ENCODE measurements around the gene LYSMD3. TPM values are rescaled to one million over a fixed set of nuclear protein-coding genes. Genes with fewer than 3 reads are reported as not detected.

The LYSMD3 gene
- total RNA-seq, 1 donor from 2014 or later: 21.0 TPM

DNA sequence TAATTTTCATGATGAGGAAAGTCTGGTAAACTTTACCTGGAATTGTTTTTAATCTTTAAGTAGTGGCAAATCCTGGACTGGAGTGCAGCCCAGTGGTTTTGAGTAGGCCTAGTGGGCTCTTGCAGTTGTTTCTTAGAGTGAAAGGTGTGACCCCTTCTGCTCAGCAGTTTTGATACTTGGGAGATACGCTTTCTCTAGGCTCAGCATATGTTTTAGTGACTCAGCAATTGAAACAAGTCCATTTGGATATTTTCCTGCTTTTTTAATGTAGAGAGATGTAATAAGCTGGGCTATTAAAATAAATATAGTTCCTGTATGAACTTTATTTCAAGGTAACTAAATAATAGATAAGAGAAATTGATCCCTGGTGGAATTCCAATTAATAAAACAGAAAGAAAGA, 48.7 kb downstream of the LYSMD3 start:
- DNase-seq (ENCODE audit: extremely low spot score, unreplicated experiment): no peak
- peaks cover 12% of the 10 kb centered on the region for H3K4me1 Mint-ChIP-seq (ENCODE audit: unreplicated experiment)
- no peak overlapping the region for H3K27ac Mint-ChIP-seq
- no peak overlapping the region for H3K4me3 Mint-ChIP-seq
- TF ChIP-seq, protein P1, sequence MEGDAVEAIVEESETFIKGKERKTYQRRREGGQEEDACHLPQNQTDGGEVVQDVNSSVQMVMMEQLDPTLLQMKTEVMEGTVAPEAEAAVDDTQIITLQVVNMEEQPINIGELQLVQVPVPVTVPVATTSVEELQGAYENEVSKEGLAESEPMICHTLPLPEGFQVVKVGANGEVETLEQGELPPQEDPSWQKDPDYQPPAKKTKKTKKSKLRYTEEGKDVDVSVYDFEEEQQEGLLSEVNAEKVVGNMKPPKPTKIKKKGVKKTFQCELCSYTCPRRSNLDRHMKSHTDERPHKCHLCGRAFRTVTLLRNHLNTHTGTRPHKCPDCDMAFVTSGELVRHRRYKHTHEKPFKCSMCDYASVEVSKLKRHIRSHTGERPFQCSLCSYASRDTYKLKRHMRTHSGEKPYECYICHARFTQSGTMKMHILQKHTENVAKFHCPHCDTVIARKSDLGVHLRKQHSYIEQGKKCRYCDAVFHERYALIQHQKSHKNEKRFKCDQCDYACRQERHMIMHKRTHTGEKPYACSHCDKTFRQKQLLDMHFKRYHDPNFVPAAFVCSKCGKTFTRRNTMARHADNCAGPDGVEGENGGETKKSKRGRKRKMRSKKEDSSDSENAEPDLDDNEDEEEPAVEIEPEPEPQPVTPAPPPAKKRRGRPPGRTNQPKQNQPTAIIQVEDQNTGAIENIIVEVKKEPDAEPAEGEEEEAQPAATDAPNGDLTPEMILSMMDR (conservative IDR thresholded peaks at IDR 0.05): no peak
- no peaks in the 10 kb centered on the region for H3K27me3 Mint-ChIP-seq
- no peaks in the 10 kb centered on the region for H3K9me3 Mint-ChIP-seq
- H3K36me3 Mint-ChIP-seq: no peaks in the 10 kb centered on the region

DNA sequence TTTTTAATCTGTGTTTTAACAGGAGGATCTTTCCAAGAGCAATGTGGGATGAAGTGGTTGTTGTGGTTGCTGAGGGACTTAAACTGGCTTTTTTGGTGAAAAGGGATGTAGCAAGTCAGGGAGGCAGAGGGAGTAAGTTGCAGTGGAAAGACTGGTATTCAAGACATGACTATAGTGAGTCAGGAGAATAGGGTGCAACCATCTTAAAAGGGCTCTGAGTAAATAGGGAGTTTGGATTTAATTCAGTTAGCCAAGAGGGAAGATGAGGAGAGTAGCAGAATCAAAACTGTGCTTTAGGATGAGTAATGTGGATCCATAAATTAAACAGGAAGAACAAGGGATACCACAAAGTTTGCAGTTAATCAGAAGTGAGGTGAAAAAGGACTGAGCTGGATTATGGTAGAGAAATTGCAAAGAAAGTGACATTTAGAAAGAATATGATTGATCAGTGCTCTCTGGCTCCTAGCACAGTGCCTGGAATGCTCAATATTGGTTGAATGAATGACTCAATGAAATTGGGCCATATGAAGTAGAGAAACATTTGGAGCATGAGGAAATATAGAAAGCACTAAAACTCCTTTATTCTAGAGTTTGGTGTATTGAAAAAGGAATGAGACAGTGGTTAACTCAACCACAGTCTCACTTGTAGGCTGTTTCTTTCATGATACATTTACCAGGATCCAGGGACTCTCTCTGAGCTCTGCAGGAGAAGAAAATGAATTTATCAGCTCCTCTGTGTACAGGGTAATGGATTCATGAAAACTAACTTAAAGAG, 49.6 kb downstream of the LYSMD3 start:
- no peak for DNase-seq (ENCODE audit: extremely low spot score, unreplicated experiment)
- TF ChIP-seq, protein P1 (conservative IDR thresholded peaks at IDR 0.05): no peak
- H3K9me3 Mint-ChIP-seq: no peaks in the 10 kb centered on the region
- H3K27me3 Mint-ChIP-seq: peaks cover under 1% of the 10 kb centered on the region
- peaks cover 18% of the 10 kb centered on the region for H3K4me1 Mint-ChIP-seq (ENCODE audit: unreplicated experiment)
- no peak overlapping the region for H3K27ac Mint-ChIP-seq
- no peaks in the 10 kb centered on the region for H3K36me3 Mint-ChIP-seq
- no peak overlapping the region for H3K4me3 Mint-ChIP-seq

DNA sequence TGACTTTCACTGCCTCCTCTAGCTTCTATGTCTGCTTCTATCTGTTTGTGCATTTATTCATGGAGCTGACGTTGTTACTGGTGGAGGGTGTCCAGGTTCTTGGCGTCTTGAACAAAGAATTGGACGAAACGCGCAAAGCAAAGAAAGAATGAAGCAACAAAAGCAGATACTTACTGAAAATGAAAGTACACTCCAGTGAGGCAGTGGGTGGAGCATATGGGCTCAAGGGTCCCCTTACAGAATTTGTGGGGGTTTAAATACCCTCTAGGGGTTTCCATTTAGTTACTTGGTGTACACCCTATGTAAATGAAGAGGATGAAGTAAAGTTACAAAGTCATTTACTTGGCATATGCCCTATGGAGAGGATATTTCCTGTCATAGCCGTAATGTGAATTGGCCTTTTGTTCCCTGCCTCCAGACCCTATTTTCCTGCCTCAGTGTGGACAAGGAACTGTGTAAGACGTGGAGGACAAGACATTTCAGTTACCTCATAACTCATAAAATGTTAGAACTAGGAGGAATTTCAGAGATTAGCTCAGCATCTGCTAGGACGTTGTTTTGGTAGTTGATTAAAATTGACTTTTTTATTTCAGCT, 51.7 kb downstream of the LYSMD3 start:
- peaks cover 24% of the 10 kb centered on the region for H3K4me1 Mint-ChIP-seq (ENCODE audit: unreplicated experiment)
- DNase-seq (ENCODE audit: extremely low spot score, unreplicated experiment): no peak
- H3K4me3 Mint-ChIP-seq: no peak overlapping the region
- H3K9me3 Mint-ChIP-seq: no peaks in the 10 kb centered on the region
- H3K27ac Mint-ChIP-seq: no peak overlapping the region
- H3K36me3 Mint-ChIP-seq: no peaks in the 10 kb centered on the region
- H3K27me3 Mint-ChIP-seq: peaks cover 3% of the 10 kb centered on the region
- TF ChIP-seq, protein P1 (conservative IDR thresholded peaks at IDR 0.05): no peak

DNA sequence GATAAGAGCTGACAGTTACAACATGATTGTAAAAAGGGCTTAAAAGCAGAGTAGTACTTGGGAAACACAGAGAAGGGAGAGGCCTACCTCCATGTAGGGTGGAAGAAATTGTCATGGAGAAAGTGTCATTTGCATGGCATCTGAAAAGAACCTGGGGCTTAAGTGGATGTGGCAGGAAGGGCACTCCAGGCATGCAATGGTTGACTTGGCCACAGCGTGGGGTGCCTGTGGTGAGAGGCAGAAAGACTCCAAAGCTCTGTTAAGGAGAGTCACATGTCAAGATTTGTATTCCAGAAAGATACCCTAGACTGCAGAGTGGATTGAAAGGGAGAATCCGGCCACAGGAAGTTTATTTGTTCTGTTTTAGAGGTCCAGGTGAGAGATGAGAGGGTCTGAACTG, 52.3 kb downstream of the LYSMD3 start:
- H3K36me3 Mint-ChIP-seq: no peaks in the 10 kb centered on the region
- H3K27me3 Mint-ChIP-seq: peaks cover 3% of the 10 kb centered on the region
- no peaks in the 10 kb centered on the region for H3K9me3 Mint-ChIP-seq
- DNase-seq (ENCODE audit: extremely low spot score, unreplicated experiment): no peak
- H3K4me3 Mint-ChIP-seq: no peak overlapping the region
- H3K27ac Mint-ChIP-seq: no peak overlapping the region
- peaks cover 24% of the 10 kb centered on the region for H3K4me1 Mint-ChIP-seq (ENCODE audit: unreplicated experiment)
- TF ChIP-seq, protein P1 (conservative IDR thresholded peaks at IDR 0.05): no peak

DNA sequence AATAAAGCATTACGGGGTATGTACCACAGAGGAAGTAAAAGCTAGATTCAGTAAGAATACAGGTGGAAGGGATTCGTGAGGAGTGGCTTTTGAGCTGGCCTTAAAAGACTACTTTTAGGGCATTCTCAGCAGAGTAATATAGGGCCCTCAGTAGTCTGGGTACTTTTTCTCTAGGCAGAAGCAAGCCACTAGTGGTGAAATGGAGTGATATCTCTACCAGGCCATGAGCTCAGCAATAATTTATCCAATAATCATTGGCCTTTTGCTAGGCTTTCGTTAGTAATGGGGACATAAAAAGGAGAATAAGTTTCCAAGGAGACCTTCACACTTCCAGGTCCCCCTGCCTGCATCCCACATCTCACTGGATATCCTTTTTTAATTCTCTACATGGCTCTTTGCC, 53.0 kb downstream of the LYSMD3 start:
- Mint-ChIP-seq H3K4me3 (peak overlapping the region; percentile 6), H3K36me3 (no peaks in the 10 kb centered on the region), H3K4me1 (ENCODE audit: unreplicated experiment) (peaks cover 24% of the 10 kb centered on the region), H3K27ac (no peak overlapping the region), H3K27me3 (peaks cover 3% of the 10 kb centered on the region), H3K9me3 (no peaks in the 10 kb centered on the region)
- TF ChIP-seq, protein P1 (conservative IDR thresholded peaks at IDR 0.05): no peak
- no peak for DNase-seq (ENCODE audit: extremely low spot score, unreplicated experiment)
